DND-41 (cell line): ENCODE results near the gene LDHAL6B.

Source experiments
- EZH2 ChIP-seq: IDR thresholded peaks from 3 replicates; pipeline ENCODE4 v1.6.1; 2012; ENCODE audit warnings: borderline replicate concordance, low read depth, mild to moderate bottlenecking, moderate library complexity, low read length, inconsistent platforms; ENCODE audit not compliant: severe bottlenecking
- TF ChIP-seq, protein P1 (sequence below): IDR thresholded peaks from 2 replicates; pipeline ENCODE4 v1.5.1; 2012; ENCODE audit warnings: borderline replicate concordance, low read length, moderate library complexity, mild to moderate bottlenecking; ENCODE audit not compliant: poor library complexity, severe bottlenecking; ENCODE audit errors: extremely low read depth

- TF ChIP-seq, protein P1, sequence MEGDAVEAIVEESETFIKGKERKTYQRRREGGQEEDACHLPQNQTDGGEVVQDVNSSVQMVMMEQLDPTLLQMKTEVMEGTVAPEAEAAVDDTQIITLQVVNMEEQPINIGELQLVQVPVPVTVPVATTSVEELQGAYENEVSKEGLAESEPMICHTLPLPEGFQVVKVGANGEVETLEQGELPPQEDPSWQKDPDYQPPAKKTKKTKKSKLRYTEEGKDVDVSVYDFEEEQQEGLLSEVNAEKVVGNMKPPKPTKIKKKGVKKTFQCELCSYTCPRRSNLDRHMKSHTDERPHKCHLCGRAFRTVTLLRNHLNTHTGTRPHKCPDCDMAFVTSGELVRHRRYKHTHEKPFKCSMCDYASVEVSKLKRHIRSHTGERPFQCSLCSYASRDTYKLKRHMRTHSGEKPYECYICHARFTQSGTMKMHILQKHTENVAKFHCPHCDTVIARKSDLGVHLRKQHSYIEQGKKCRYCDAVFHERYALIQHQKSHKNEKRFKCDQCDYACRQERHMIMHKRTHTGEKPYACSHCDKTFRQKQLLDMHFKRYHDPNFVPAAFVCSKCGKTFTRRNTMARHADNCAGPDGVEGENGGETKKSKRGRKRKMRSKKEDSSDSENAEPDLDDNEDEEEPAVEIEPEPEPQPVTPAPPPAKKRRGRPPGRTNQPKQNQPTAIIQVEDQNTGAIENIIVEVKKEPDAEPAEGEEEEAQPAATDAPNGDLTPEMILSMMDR = no peak
- no peak for TF ChIP-seq EZH2
Observed at GRCh38 chr15:59191855-59192237, 14.8 kb upstream of the LDHAL6B start.
